ENCODE data around the gene TNRC6A.
A peak's percentile ranks its signal among the peaks of the same experiment; 100 is the strongest.
"Not testable (repeated sequence)": the region's sequence is repeated elsewhere in the genome, so short reads cannot be mapped to it uniquely, and the experiment has no call there.

The TNRC6A gene

GRCh38 chr16:24836836-24837235 is 107.4 kb downstream of the TNRC6A start:
- no peak for DNase-seq
- Mint-ChIP-seq H3K27ac (no peak overlapping the region), H3K9me3 (no peaks in the 10 kb centered on the region), H3K4me3 (no peak overlapping the region), H3K27me3 (no peaks in the 10 kb centered on the region), H3K4me1 (no peaks in the 10 kb centered on the region)
- no peak for ATAC-seq

GRCh38 chr16:24837969-24838368 is 108.5 kb downstream of the TNRC6A start:
- DNase-seq = no peak
- Mint-ChIP-seq H3K4me1 (no peaks in the 10 kb centered on the region), H3K4me3 (no peak overlapping the region), H3K27ac (no peak overlapping the region), H3K9me3 (no peaks in the 10 kb centered on the region), H3K27me3 (no peaks in the 10 kb centered on the region)
- ATAC-seq = no peak

GRCh38 chr16:24838554-24839266 is 109.3 kb downstream of the TNRC6A start:
- Mint-ChIP-seq H3K9me3 (no peaks in the 10 kb centered on the region), H3K27me3 (no peaks in the 10 kb centered on the region), H3K4me3 (no peak overlapping the region), H3K27ac (no peak overlapping the region), H3K4me1 (no peaks in the 10 kb centered on the region)
- no peak for DNase-seq
- ATAC-seq = no peak

GRCh38 chr16:24839347-24839972 is 110.0 kb downstream of the TNRC6A start:
- peaks cover 3% of the 10 kb centered on the region for H3K4me1 Mint-ChIP-seq
- no peak overlapping the region for H3K27ac Mint-ChIP-seq
- no peak overlapping the region for H3K4me3 Mint-ChIP-seq
- H3K9me3 Mint-ChIP-seq = no peaks in the 10 kb centered on the region
- DNase-seq (no peak), ATAC-seq (no peak)
- no peaks in the 10 kb centered on the region for H3K27me3 Mint-ChIP-seq

- ATAC-seq = no peak
- Mint-ChIP-seq H3K4me1 (peaks cover 6% of the 10 kb centered on the region), H3K4me3 (no peak overlapping the region), H3K27me3 (no peaks in the 10 kb centered on the region), H3K9me3 (no peaks in the 10 kb centered on the region), H3K27ac (no peak overlapping the region)
- no peak for DNase-seq
Measured at GRCh38 chr16:24841291-24841690, 111.8 kb downstream of the TNRC6A start.

- Mint-ChIP-seq H3K9me3 (no peaks in the 10 kb centered on the region), H3K4me3 (no peak overlapping the region), H3K4me1 (peaks cover 6% of the 10 kb centered on the region), H3K27ac (peak overlapping the region in 1 of 2 donors; percentile 14), H3K27me3 (no peaks in the 10 kb centered on the region)
- ATAC-seq = no peak
- no peak for DNase-seq
Measured at GRCh38 chr16:24844101-24845030, 114.9 kb downstream of the TNRC6A start.

- not testable (repeated sequence) for H3K27me3 Mint-ChIP-seq, DNase-seq, H3K9me3 Mint-ChIP-seq, H3K4me1 Mint-ChIP-seq, H3K4me3 Mint-ChIP-seq, H3K27ac Mint-ChIP-seq, ATAC-seq
Measured at GRCh38 chr16:24845031-24845365, 115.5 kb downstream of the TNRC6A start.

- ATAC-seq (no peak), DNase-seq (no peak)
- H3K27ac Mint-ChIP-seq = peak within 1 kb of the TSS in 1 of 2 donors; percentile 43
- peaks cover 10% of the 10 kb centered on the region for H3K4me1 Mint-ChIP-seq
- no peak within 1 kb of the TSS for H3K4me3 Mint-ChIP-seq
- H3K27me3 Mint-ChIP-seq = no peaks in the 10 kb centered on the region
- no peaks in the 10 kb centered on the region for H3K9me3 Mint-ChIP-seq
Measured at GRCh38 chr16:24845726-24846547, 116.5 kb downstream of the TNRC6A start, which contains the start of gene SLC5A11. TSS of gene SLC5A11 (plus strand) at chr16:24845963. CDS start at chr16:24858644, 12,681 bp downstream.

- Mint-ChIP-seq H3K4me3 (no peak overlapping the region), H3K27ac (no peak overlapping the region), H3K27me3 (no peaks in the 10 kb centered on the region), H3K4me1 (peaks cover 12% of the 10 kb centered on the region), H3K9me3 (no peaks in the 10 kb centered on the region)
- ATAC-seq (no peak), DNase-seq (no peak)
Measured at GRCh38 chr16:24846548-24847357, 117.3 kb downstream of the TNRC6A start.

GRCh38 chr16:24847358-24847664 is 117.9 kb downstream of the TNRC6A start:
- H3K4me1 Mint-ChIP-seq = peaks cover 17% of the 10 kb centered on the region
- no peaks in the 10 kb centered on the region for H3K9me3 Mint-ChIP-seq
- H3K27me3 Mint-ChIP-seq = no peaks in the 10 kb centered on the region
- H3K27ac Mint-ChIP-seq = peak overlapping the region; percentile 1 to 58
- H3K4me3 Mint-ChIP-seq = no peak overlapping the region
- ATAC-seq (no peak), DNase-seq (no peak)

- no peaks in the 10 kb centered on the region for H3K9me3 Mint-ChIP-seq
- no peaks in the 10 kb centered on the region for H3K27me3 Mint-ChIP-seq
- no peak overlapping the region for H3K4me3 Mint-ChIP-seq
- ATAC-seq = no peak
- peaks cover 17% of the 10 kb centered on the region for H3K4me1 Mint-ChIP-seq
- no peak overlapping the region for H3K27ac Mint-ChIP-seq
- DNase-seq = no peak
Measured at GRCh38 chr16:24848065-24848464, 118.6 kb downstream of the TNRC6A start.

GRCh38 chr16:24849641-24850040 is 120.2 kb downstream of the TNRC6A start:
- H3K4me3 Mint-ChIP-seq = no peak overlapping the region
- H3K9me3 Mint-ChIP-seq = no peaks in the 10 kb centered on the region
- H3K27ac Mint-ChIP-seq = no peak overlapping the region
- ATAC-seq (no peak), DNase-seq (no peak)
- H3K27me3 Mint-ChIP-seq = peaks cover 9% of the 10 kb centered on the region
- peaks cover 18% of the 10 kb centered on the region for H3K4me1 Mint-ChIP-seq

GRCh38 chr16:24850289-24850938 is 121.0 kb downstream of the TNRC6A start:
- peaks cover 14% of the 10 kb centered on the region for H3K27me3 Mint-ChIP-seq
- ATAC-seq = peak; percentile 57
- no peak overlapping the region for H3K27ac Mint-ChIP-seq
- H3K9me3 Mint-ChIP-seq = no peaks in the 10 kb centered on the region
- DNase-seq = no peak
- H3K4me3 Mint-ChIP-seq = no peak overlapping the region
- peaks cover 17% of the 10 kb centered on the region for H3K4me1 Mint-ChIP-seq

GRCh38 chr16:24851700-24852099 is 122.2 kb downstream of the TNRC6A start:
- H3K4me1 Mint-ChIP-seq = peaks cover 17% of the 10 kb centered on the region
- ATAC-seq (no peak), DNase-seq (no peak)
- H3K4me3 Mint-ChIP-seq = no peak overlapping the region
- H3K9me3 Mint-ChIP-seq = no peaks in the 10 kb centered on the region
- peaks cover 14% of the 10 kb centered on the region for H3K27me3 Mint-ChIP-seq
- no peak overlapping the region for H3K27ac Mint-ChIP-seq
